ENCODE measurements around the gene INSC. TPM values are rescaled to one million over a fixed set of nuclear protein-coding genes. Genes with fewer than 3 reads are reported as not detected.

The INSC gene
- total and polyA plus RNA-seq, 2 of the 13 experiments (the other 11 are each of a cell fraction or from before 2014, with no cell fraction given): 0.09 TPM; not detected in 1

- Histone ChIP-seq H3K4me3 (replicated peaks in 1 of 3; ENCODE audit: insufficient read depth in 1 of 3, low read depth in 2 of 3, low read length in 3 of 3) (no peak overlapping the region), H3K9ac (ENCODE audit: insufficient read depth, low read depth, low read length) (no peak overlapping the region), H3K9me3 (ENCODE audit: low read length) (no peaks in the 10 kb centered on the region), H2AFZ (ENCODE audit: low read length) (no peak overlapping the region), H3K27me3 (ENCODE audit: control insufficient read depth in 1 of 2, insufficient read depth in 2 of 2, low read length in 2 of 2) (no peaks in the 10 kb centered on the region; a peak in 1 of 5 replicates), H3K27ac (ENCODE audit: extremely low read length, insufficient read depth, low read length) (no peak overlapping the region), H3K36me3 (replicated peaks in 1 of 2; ENCODE audit: control insufficient read depth in 1 of 2, insufficient read depth in 2 of 2, low read length in 2 of 2) (no peaks in the 10 kb centered on the region), H3K4me1 (ENCODE audit: insufficient read depth, low read length) (no peaks in the 10 kb centered on the region), H4K20me1 (ENCODE audit: insufficient read depth, low read length) (no peaks in the 10 kb centered on the region), H3K79me2 (ENCODE audit: insufficient read depth, low read length) (no peaks in the 10 kb centered on the region), H3K4me2 (ENCODE audit: low read depth, low read length) (no peak overlapping the region)
- DNase-seq (ENCODE audit: low spot score): no peak
- TF ChIP-seq NR2F6 (IDR thresholded peaks at IDR 0.05): no peak
- TF ChIP-seq NR2F6 (CRISPR knock-in tag; IDR thresholded peaks at IDR 0.05): no peak
- TF ChIP-seq FOXP4 (CRISPR knock-in tag; IDR thresholded peaks at IDR 0.05): no peak
- TF ChIP-seq E2F1 (CRISPR knock-in tag; IDR thresholded peaks at IDR 0.05): no peak
- TF ChIP-seq ZXDC (CRISPR knock-in tag; IDR thresholded peaks at IDR 0.05): no peak
- TF ChIP-seq ZNF770 (CRISPR knock-in tag; IDR thresholded peaks at IDR 0.05): no peak
- no peak for TF ChIP-seq ZBTB42 (CRISPR knock-in tag; IDR thresholded peaks at IDR 0.05)
- no peak for TF ChIP-seq ZBTB21 (CRISPR knock-in tag; IDR thresholded peaks at IDR 0.05)
- TF ChIP-seq REXO4 (CRISPR knock-in tag; IDR thresholded peaks at IDR 0.05; ENCODE audit: borderline replicate concordance): no peak
- TF ChIP-seq RFX1 (IDR thresholded peaks at IDR 0.05): no peak
- no peak for ATAC-seq
- FAIRE-seq: no peak
- POLR2A ChIA-PET: no interaction called here
- in situ Hi-C loops (cut with HindIII; ENCODE audit: extremely low pct_ligation_motif_present, low pct_unique_long_range_greater_than_20kb) (no loop called here), intact Hi-C loops (cut with micrococcal nuclease; ENCODE audit: unreplicated experiment) (no loop called here)
- no TSS peak for BruUV-seq (replicated peaks)
- 59% methylated on average over 5 of the region's 5 CpGs for WGBS (ENCODE audit: low lambda C conversion rate)
- CTCF ChIA-PET (ENCODE audit: low intra/inter-chr PET ratio, low total read pairs): no interaction called here
Observed at GRCh38 chr11:15115686-15116085, 963 bp downstream of the INSC start.

Data from HepG2 (cell line).